ENCODE results near the gene NCAM2.

DNA sequence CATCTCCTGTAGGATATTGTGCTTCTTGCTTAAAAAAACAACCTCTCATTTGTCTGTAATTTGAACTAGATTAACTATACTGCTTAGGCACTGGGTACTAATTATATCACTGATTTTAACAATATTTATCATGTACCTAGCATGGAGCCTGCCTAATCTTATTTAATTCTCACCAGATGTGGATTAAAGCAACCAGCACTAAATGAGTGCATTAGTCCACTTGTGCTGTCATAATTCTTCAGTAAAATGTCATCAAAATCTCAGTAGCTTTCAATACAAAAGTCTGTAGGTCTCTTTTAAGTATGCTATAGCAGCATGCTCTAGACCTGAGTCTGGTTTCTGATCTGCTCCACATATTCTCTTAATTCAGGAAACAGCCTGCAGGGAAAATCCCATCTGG lies 368.1 kb downstream of the NCAM2 start:
- TF ChIP-seq CTCF (conservative IDR thresholded peaks at IDR 0.05; ENCODE audit: low read depth, low read length) = no peak
- no peak for TF ChIP-seq EZH2 (IDR thresholded peaks at IDR 0.05; ENCODE audit: low read length, unreplicated experiment)
- no peak for TF ChIP-seq EZH2phosphoT487 (IDR thresholded peaks at IDR 0.05; ENCODE audit: borderline replicate concordance, low read length)

Data from PC-3 (cell line).